K562 (cell line): ENCODE data around the gene YPEL5. TPM values are rescaled to one million over a fixed set of nuclear protein-coding genes. Genes with fewer than 3 reads are reported as not detected.

Experiments used
- ATAC-seq: fragments of 200-7000 bp; cut with Tn5 transposase; 3 replicates; pipeline ENCODE4 v1.9.1; 2020; ENCODE audit warnings: moderate library complexity
- BruUV-seq: library from RNA; stranded (reverse); fragments of 400-500 nt; replicated peaks from 2 replicates; lab custom pipeline; 2021; lab: Mats Ljungman, UMichigan
- CTCF ChIA-PET: fragments of 300-600 bp; formaldehyde crosslinking; extraction: SDS; loops from one replicate; lab custom pipeline; 2021; ENCODE audit warnings: low intra/inter-chr PET ratio; lab: Yijun Ruan, JAX
- POLR2A ChIA-PET: fragments of 300-600, 350-650 bp; sonication (Branson Sonifier 250); formaldehyde crosslinking; extraction: SDS; loops from one replicate; lab custom pipeline; 2021; ENCODE audit warnings: antibody characterized with exemption, inconsistent platforms; lab: Yijun Ruan, JAX
- DNase-seq, 4 experiments: peaks; one replicate each; pipeline versions ENCODE4 v3.0.0 to v3.0.0-alpha.2; 2011 to 2018; ENCODE audit warnings: low spot score in 3 of 4, mixed read lengths in 3 of 4; ENCODE audit errors: extremely low read depth in 1 of 4
- FAIRE-seq: peaks from 2 replicates; lab custom pipeline; 2011; peaks lifted over from hg19 to GRCh38; lab: Jason Lieb, UNC
- H2AFZ ChIP-seq: 2 replicates; pipeline ENCODE4 v1.6.0; 2011; ENCODE audit warnings: low read depth, low read length, control low read depth, inconsistent platforms
- H3K27ac ChIP-seq: fragments of 200-600 bp; 3 replicates; pipeline ENCODE4 v1.8.0; 2011; ENCODE audit warnings: low read depth, mild to moderate bottlenecking, control low read depth, inconsistent platforms, low read length, moderate library complexity, mixed read lengths; ENCODE audit errors: extremely low read depth
- H3K27me3 ChIP-seq, 2 experiments: fragments of 300-600 bp in 1 of 2; 2 replicates in 1 of 2; 3 replicates in 1 of 2; pipeline versions ENCODE4 v1.6.0 to v1.8.0; 2011; ENCODE audit warnings: inconsistent platforms in 2 of 2, low read length in 2 of 2, mild to moderate bottlenecking in 1 of 2, mixed read lengths in 1 of 2, moderate library complexity in 1 of 2; ENCODE audit not compliant: control insufficient read depth in 2 of 2, insufficient read depth in 2 of 2
- H3K36me3 ChIP-seq: fragments of 300-600 bp; 3 replicates; pipeline ENCODE4 v1.8.0; 2011; ENCODE audit warnings: mild to moderate bottlenecking, low read length, inconsistent platforms; ENCODE audit not compliant: control insufficient read depth, insufficient read depth
- H3K4me1 ChIP-seq, 2 experiments: fragments of 200-600 bp in 1 of 2; replicated peaks in 1 of 2; 2 replicates in 1 of 2; 3 replicates in 1 of 2; pipeline versions ENCODE4 v1.5.1 to v1.8.0; 2011; ENCODE audit warnings: inconsistent platforms in 2 of 2, low read length in 2 of 2, mild to moderate bottlenecking in 1 of 2, mixed read lengths in 1 of 2, moderate library complexity in 1 of 2; ENCODE audit not compliant: control insufficient read depth in 2 of 2, insufficient read depth in 2 of 2
- H3K4me2 ChIP-seq: 2 replicates; pipeline ENCODE4 v1.6.1; 2011; ENCODE audit warnings: low read length, control low read depth, inconsistent platforms, mixed read lengths; ENCODE audit not compliant: insufficient read depth
- H3K4me3 ChIP-seq: fragments of 200-600 bp; sonication (generic), shearing (Covaris generic); 2 replicates; pipeline ENCODE4 v1.5.1; 2016; ENCODE audit warnings: control low read depth, inconsistent platforms
- H3K79me2 ChIP-seq: fragments of 200-600 bp; 3 replicates; pipeline ENCODE4 v1.8.0; 2011; ENCODE audit warnings: low read length, inconsistent platforms; ENCODE audit not compliant: control insufficient read depth, insufficient read depth
- H3K9ac ChIP-seq, 2 experiments: 2 replicates each; pipeline versions ENCODE4 v1.6.0 to v1.6.1; 2011; ENCODE audit warnings: low read depth in 2 of 2, low read length in 2 of 2, control low read depth in 1 of 2, inconsistent platforms in 1 of 2, mild to moderate bottlenecking in 1 of 2, mixed read lengths in 1 of 2; ENCODE audit not compliant: insufficient read depth in 1 of 2
- H3K9me1 ChIP-seq: one replicate; pipeline ENCODE4 v1.6.0; 2011; ENCODE audit warnings: inconsistent platforms, mild to moderate bottlenecking, low read length, moderate library complexity; ENCODE audit not compliant: control insufficient read depth, insufficient read depth
- H3K9me3 ChIP-seq: replicated peaks from 2 replicates; pipeline ENCODE4 v1.5.1; 2011; ENCODE audit warnings: low read depth, low read length, inconsistent platforms; ENCODE audit not compliant: control insufficient read depth, insufficient read depth
- H4K20me1 ChIP-seq: replicated peaks from 2 replicates; pipeline ENCODE4 v1.6.1; 2011; ENCODE audit warnings: low read length, inconsistent platforms, mixed read lengths; ENCODE audit not compliant: control insufficient read depth, insufficient read depth
- COPS2 ChIP-seq: fragments of 450-650 bp; conservative IDR thresholded peaks from 2 replicates; pipeline ENCODE4 v1.6.1; 2016; ENCODE audit warnings: mild to moderate bottlenecking, moderate library complexity
- DLX4 ChIP-seq: fragments of 250-450 bp; sonication (Bioruptor Pico); IDR thresholded peaks from 2 replicates; pipeline ENCODE4 v1.6.1; 2021; ENCODE audit warnings: mild to moderate bottlenecking
- GABPB1 ChIP-seq: sonication (generic); formaldehyde crosslinking; IDR thresholded peaks from 2 replicates; pipeline ENCODE4 v1.8.0; 2022; ENCODE audit warnings: mild to moderate bottlenecking, missing genetic modification reagents
- NELFE ChIP-seq: IDR thresholded peaks from 2 replicates; pipeline ENCODE4 v1.6.1; 2011; ENCODE audit warnings: mild to moderate bottlenecking; ENCODE audit not compliant: insufficient read depth, insufficient read length
- SMAD4 ChIP-seq: fragments of 250-450 bp; sonication (Bioruptor Pico); conservative IDR thresholded peaks from 2 replicates; pipeline ENCODE4 v1.8.0; 2021; ENCODE audit warnings: inconsistent platforms, mild to moderate bottlenecking, moderate library complexity
- WGBS: fragments of 100-300 bp; shearing (Covaris generic); methylation state at CpG from one replicate; pipeline ENCODE4 v1.1.6; 2016; ENCODE audit warnings: low coverage, mixed read lengths; ENCODE audit not compliant: insufficient coverage; ENCODE audit errors: missing lambda C conversion rate; 5-methylcytosine and 5-hydroxymethylcytosine counted together
- in situ Hi-C: fragments of 300-500 bp; cut with MboI; formaldehyde crosslinking; loops from 4 replicates; pipeline ENCODE4 v1.15.0; 2018; ENCODE audit warnings: inconsistent platforms, mixed read lengths
- intact Hi-C: fragments of 100-400 bp; cut with micrococcal nuclease; formaldehyde crosslinking; loops from 2 replicates; pipeline ENCODE4 v1.14.2; 2022
- polyA plus RNA-seq, 8 experiments: library from polyadenylated mRNA; depleted of rRNA in 4 of 8; stranded (reverse) in 5 of 8; unstranded in 3 of 8; fragments of >200 nt; fragmentation: Nextera tagmentation in 2 of 8; fragmentation: Illumina TruSeq in 1 of 8; extraction: Ambion mirVana in 2 of 8; extraction: Trizol in 1 of 8; gene quantifications; 2 replicates each; pipeline versions ENCODE4 v1.2.1 to v1.2.3, GENCODE V29; 2011 to 2014; ENCODE audit warnings: inconsistent platforms in 1 of 8, missing spikeins in 1 of 8
- total RNA-seq, 7 experiments: library from RNA; depleted of rRNA in 6 of 7; stranded (reverse); fragments of >200 nt in 6 of 7; fragmentation: Illumina TruSeq in 2 of 7; extraction: Trizol in 2 of 7; gene quantifications; 2 replicates each; pipeline versions ENCODE4 v1.2.1 to v1.2.3, GENCODE V29; 2011 to 2021; ENCODE audit warnings: low replicate concordance in 1 of 7

YPEL5 gene
- total and polyA plus RNA-seq, 9 of the 15 experiments (the other 6 are each of a cell fraction or from before 2014, with no cell fraction given) = 5.4 to 34.4 (median 12.3) TPM

GRCh38 chr2:30204281-30204680, 57.5 kb downstream of the YPEL5 start:
- Histone ChIP-seq H3K4me1 (peaks cover 0 to 2% of the 10 kb centered on the region in 2 experiments; a peak in 2 of 5 replicates), H3K9me3 (no peaks in the 10 kb centered on the region), H3K9me1 (no peaks in the 10 kb centered on the region), H4K20me1 (no peaks in the 10 kb centered on the region), H3K27me3 (no peaks in the 10 kb centered on the region), H3K79me2 (no peaks in the 10 kb centered on the region), H3K36me3 (no peaks in the 10 kb centered on the region), H3K27ac (no peak overlapping the region), H3K4me3 (no peak overlapping the region), H3K4me2 (no peak overlapping the region), H3K9ac (no peak overlapping the region), H2AFZ (no peak overlapping the region)
- FAIRE-seq (no peak), ATAC-seq (no peak), DNase-seq (no peak)
- in situ Hi-C loops = no loop called here
- WGBS = 20% methylated on average over 4 of the region's 4 CpGs
- BruUV-seq = no TSS peak
- CTCF ChIA-PET = no interaction called here
- TF ChIP-seq GABPB1 (CRISPR knock-in tag) (no peak), COPS2 (no peak)
- intact Hi-C loops = no loop called here
- POLR2A ChIA-PET = interaction anchor here (0.6 to 1.2 kb wide), 4 partner anchors 10 to 273 kb away, joined by 3 to 5 read pairs (median 5); no protein-coding TSS in a partner anchor

GRCh38 chr2:30205456-30205855, 58.6 kb downstream of the YPEL5 start:
- Histone ChIP-seq H3K27me3 (no peaks in the 10 kb centered on the region), H3K4me3 (no peak overlapping the region), H3K36me3 (no peaks in the 10 kb centered on the region), H3K27ac (no peak overlapping the region), H3K79me2 (no peaks in the 10 kb centered on the region), H3K9me1 (no peaks in the 10 kb centered on the region), H3K9ac (no peak overlapping the region), H3K4me2 (no peak overlapping the region), H2AFZ (no peak overlapping the region), H3K4me1 (peaks cover 0 to 2% of the 10 kb centered on the region in 2 experiments; a peak in 2 of 5 replicates), H3K9me3 (no peaks in the 10 kb centered on the region), H4K20me1 (no peaks in the 10 kb centered on the region)
- intact Hi-C loops (loop anchor here (5.0 kb wide), 1 partner anchor 482 kb away; no protein-coding TSS in a partner anchor), in situ Hi-C loops (loop anchor here (5.0 kb wide), 2 partner anchors 38 to 502 kb away; no protein-coding TSS in a partner anchor)
- ChIA-PET POLR2A (interaction anchor here (0.8 kb wide), 1 partner anchor 13 kb away, joined by 3 read pairs; no protein-coding TSS in a partner anchor), CTCF (no interaction called here)
- WGBS = 7% methylated on average over 1 of the region's 1 CpG
- FAIRE-seq (no peak), ATAC-seq (no peak), DNase-seq (no peak)
- BruUV-seq = no TSS peak
- TF ChIP-seq DLX4 (no peak), NELFE (no peak), SMAD4 (CRISPR knock-in tag) (no peak)
